Measurements from ENCODE around the gene LRIT1.

The LRIT1 gene

DNA sequence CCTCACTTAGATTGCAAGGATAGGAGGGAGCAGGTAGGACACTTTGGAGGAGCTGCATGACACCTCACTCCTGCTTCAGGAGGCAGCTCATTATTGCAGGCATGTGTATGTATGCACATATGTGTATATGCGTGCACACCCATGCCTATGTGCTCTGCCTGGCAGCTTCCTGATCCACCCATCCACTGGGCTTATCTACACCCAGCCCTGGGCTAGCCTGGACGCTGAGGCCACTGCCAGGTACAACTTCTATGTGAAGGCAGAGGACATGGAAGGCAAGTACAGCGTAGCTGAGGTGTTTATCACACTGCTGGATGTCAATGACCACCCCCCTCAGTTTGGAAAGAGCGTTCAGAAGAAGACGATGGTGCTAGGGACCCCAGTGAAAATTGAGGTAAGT lies 29.3 kb downstream of the LRIT1 start:
- no peak for DNase-seq

DNA sequence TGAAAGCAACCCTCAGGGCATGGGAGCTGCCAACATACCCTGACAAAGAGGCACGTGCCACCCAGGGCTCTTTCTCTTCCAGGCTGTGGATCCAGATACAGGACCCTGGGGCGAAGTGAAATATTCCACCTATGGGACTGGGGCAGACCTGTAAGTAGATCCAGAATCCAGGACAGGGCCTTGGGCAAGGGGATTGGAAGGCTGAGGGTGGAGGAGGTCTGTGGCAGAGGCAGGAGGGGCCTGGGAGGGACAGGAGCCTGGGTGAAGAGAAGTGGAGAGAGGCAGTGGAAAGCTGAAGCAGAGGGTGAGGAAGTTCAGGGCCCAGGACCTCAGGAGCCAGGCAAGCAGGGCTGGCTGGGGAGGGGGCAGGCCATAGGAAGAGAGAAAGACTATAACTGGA lies 29.8 kb downstream of the LRIT1 start:
- no peak for DNase-seq

DNA sequence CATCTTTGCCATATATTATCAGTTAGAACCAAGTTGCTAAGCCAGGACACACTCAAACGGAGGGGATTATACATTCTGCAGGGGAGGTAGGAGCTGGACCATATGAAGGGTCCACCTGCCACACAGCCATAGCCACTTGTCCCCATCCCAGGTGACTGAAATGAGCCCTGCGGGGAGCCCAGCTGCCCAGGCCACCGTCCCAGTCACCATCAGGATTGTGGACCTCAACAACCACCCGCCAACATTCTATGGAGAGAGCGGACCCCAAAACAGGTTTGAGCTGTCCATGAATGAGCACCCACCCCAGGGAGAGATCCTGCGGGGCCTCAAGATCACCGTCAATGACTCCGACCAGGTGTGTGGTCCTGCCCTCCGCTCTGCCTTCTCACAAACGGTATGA lies 33.3 kb downstream of the LRIT1 start:
- DNase-seq: no peak

DNA sequence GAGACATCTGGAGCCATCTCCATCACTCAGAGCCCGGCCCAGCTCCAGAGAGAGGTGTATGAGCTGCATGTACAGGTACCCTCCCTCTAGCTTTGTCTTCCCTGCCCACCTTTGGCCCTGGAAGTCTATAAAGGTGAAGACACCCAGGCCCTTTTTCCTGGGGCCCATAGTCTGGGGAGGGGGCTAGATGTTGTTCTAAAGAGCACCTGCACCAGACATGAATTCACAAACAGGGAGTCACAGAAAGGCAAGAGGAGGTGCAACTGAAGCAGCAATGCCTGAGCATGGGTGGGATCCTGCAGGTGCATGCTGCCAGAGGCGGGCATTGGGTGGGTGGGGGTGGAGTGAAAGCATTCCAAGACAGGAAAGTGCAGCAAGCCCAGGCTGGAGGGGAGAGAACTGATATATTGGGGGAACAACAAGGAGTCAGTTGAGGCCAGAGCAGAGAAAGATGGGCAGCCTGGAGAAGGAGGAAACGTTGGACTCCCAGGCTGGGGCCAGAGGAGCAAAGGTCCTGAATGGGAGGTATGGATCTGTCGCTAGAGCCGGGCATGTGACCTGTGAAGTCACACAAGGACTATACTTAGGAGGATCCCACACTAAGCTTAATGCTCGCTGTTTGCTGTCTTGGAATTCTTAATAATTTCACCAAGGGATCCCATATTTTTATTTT lies 35.4 kb downstream of the LRIT1 start:
- no peak for DNase-seq

DNA sequence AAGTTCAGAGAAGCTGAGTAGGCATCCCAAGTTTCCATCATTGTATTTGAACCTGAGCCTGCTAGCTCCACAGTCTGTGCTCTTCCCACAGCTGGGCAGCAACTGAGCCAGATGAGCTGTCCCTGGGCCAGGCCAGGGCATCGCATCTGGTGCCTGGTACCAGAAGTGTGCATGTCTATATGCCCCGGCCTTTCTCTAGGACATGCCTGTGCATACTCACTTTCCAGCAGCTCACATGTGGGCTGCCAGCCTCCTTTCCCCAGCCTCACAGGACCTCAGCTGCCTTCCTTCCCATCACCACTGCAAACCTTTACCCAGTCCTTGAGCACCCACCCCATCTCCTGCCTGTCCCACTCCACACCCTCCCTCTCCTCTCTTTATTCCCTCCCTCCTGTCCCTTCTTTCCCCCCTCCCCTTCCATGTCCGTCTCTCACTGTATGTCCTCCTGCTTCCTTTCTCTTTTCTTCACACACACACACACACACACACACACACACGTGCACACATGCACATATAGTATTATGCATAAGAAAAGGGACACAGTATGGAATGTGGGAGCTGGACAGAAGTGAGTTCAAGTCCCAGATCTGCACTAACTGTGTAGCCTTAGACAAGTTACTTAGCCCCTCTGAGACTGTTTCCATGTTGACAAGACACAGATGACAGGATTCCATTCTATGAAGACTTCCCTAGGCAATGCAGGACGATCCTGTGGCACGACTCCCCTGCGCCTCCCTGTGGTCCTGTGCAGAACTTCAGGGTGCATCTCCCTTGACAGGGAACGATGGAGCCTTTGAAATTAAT lies 36.1 kb downstream of the LRIT1 start:
- peak; percentile 40 for DNase-seq

DNA sequence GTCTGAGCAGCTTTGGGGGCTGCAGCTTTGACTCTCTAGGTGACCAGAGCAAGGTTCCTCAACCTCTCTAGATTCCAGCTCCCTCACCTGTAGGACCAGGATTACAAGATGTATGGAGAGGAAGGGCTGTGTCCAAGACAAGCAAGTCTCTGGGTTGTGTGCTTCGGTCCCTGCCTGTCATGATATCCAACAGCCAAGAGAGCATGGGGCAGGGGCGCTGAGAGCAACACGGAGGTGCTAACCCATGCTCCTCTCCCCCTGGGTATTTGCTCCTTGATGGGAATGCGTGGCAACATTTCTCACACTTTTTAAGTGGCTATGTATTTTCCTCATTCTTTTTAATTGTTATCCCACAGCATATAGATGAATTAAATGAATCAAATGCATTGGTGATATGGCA lies 36.7 kb downstream of the LRIT1 start:
- DNase-seq: no peak

DNA sequence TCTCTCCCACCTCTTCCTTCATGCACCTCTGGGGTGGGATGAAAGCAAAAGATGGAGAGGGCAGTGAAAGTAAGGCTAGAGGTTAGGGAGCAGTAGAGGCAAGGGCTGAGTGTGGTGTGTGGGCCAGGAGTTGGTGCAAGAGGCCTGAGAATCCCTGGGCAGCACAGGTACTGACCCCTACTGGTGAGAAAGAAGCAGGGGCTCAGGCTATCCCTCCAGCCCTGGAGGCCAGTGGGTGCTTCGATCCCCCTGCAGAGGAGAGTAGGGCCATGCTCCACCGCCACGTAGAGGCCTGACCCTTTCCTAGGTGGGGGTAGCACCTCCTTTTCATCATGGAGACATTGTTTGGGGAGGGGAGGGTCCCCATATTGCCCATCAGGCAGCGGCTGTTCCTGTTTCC lies 37.2 kb downstream of the LRIT1 start:
- no peak for DNase-seq

DNA sequence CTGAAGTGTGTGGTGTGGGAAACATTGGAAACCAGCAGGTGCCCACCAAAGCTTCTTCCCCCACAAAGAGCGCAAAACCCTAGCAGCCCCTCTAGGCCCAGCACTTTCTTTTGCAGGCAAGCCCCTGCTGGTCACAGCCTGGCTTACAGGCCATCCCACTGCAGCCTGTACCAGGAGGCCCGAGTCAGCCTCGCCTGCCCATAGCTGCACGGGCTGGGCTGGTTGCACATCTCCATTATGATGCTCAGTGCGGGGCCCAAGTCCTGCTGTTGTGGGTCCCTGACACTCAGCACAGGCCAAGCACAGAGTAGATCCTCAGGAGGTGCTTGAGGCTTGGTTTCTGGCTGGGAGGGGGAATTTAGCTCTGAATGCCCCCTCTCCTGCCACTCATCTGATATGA lies 39.0 kb downstream of the LRIT1 start:
- no peak for DNase-seq

DNA sequence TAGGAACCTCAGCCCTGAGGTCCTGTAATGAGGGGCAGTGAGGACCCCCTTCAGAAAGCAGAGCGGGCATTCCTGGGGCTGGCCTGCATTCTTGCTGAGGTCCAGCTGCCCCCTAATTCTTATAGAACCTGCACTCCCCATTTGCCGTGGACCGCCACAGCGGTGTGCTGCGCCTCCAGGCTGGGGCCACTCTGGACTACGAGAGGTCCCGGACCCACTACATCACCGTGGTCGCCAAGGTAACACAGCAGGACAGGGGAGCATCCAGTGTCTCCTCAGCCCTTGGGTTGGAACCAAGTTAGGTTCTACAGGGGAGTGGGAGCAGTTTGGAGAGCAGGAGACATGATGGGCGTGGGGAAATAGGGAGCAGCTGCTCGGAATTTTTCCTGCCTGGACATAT lies 39.7 kb downstream of the LRIT1 start:
- no peak for DNase-seq

DNA sequence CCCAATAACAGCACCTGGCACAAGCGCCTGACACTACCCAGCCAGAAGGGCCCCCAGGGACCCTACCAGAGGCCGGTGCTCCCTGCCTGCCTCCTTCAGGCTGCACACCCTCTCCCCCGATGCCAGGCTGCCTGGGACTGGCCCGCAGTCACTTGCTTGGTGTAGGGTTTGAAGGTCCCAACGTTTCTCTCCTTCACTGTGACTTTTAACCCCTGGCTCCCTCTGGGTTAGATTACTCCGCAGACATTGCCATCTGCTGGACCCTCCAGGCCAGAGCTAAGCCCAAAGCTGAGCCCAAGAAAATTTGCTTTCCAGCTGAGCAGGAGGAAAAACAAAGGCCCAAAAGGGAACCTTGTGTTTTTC lies 40.1 kb downstream of the LRIT1 start:
- DNase-seq: no peak

DNA sequence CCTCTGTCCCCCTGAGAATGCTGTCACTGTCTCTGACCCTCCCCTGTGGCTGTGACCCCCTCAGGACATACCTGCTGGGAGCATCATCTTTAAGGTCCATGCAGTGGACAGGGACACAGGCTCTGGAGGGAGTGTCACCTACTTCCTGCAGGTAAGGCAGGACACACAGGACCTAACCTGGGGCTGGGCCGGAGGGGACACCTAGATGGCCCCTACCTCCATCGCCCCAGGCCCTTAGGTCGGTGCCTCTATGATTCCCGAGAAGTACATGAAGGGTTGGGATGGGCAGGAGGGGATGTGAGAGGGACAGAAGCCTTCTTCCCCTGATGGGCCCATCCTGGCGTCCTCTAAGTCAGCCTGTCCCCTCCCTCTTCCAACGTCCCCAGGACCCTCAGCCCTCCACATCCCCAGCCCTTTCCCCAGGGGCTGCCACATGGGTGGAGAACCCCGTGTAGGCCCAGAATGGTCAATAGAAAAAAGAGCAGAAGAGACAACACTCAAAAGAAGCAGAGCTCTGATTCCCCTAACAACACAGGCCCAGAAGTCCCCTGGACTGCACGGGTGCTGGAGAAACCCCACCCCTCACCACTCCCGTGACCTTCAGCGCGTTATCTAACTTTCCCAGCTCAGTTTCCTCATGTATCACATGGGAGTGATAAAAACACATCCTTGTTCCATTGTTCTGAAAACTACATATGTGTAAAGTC lies 40.7 kb downstream of the LRIT1 start:
- no peak for DNase-seq

DNA sequence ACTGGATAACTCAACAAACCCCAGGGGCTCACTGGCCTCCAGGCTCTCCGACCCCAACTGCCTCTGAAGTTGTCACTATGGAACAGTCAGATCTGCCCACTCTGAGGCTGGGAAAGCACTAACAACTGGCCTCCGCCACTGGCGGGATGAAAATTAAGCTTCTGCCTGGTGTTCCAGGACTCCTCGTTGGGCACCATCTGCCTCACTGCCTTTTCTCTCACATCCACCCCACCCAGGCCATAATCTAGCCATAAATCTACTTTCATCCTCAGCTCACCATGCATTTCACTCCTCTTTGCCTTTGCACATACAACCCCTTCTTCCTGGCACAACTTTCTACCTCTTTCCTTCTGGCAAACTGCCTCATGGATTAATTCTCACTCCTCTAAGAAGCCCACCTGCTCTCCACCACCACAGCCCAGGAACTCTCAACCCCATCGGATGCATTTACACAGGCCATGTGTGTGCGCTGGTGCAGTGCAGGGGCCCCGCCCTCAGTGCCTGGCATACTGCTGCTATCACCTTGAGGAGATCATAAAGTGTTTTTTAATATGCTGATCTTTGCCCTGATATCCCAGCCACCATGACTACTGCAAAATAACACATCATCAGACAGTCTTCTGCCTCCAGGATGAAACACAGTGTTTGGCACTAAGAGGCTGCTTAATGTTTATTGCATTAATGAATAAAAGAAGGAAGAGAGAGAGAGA lies 43.0 kb downstream of the LRIT1 start:
- DNase-seq: no peak

DNA sequence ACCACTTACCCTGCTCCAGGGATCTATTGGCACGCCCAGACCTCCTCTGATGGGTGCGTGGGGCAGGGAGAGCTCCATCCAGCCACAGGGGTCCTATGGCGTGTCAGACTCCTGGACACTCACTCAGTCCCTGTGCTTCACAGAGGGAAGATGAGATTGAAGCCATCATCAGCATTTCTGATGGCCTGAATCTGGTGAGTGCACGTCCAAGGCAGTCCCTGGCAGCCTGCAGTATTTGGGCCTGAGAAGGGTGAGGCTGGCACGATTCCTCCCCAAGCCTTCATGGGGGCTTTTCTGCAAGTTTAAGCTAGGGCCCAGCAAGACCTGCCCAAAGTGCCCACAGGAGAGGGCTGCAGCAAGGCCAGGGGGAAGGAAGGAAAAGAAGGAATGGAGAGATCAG lies 43.7 kb downstream of the LRIT1 start:
- DNase-seq: no peak

DNA sequence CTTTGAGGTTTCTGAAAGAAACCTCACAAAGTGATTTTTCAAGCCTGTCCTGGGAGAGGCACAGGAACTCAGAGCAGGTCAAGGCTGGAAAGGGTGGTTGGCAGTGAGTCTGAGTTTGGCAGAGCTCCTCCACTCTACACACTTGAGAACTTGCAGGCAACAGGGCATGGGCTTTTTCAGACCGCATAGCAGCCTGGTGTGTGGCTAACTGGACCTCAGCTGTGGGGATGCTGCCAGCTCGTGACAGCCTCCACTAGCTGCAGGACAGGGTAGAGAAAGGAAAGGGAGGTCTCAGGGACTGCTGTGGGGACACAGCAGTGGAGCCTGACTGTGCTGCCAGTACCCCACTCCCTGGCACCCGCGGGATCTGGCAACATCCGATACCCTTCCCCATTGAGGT lies 44.4 kb downstream of the LRIT1 start:
- DNase-seq: no peak

DNA sequence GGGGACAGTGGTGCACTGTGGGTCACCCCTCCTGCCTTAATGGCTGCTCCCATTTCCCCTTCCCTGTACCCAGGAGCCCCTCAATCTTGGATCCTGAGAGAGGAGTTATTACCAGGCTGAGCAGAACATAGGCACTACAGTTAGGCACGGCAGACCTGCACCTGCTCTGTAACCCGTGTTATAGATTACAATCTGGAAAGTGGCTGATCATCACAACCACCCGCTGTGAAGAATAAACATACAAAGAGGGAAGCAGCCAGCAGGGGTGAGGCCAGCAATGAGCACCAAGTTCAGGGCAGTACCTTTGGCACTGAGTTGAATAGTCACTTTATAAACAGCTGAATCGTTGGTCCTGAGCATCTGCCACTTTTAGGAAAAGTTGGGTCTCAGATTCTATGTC lies 45.3 kb downstream of the LRIT1 start:
- no peak for DNase-seq

DNA sequence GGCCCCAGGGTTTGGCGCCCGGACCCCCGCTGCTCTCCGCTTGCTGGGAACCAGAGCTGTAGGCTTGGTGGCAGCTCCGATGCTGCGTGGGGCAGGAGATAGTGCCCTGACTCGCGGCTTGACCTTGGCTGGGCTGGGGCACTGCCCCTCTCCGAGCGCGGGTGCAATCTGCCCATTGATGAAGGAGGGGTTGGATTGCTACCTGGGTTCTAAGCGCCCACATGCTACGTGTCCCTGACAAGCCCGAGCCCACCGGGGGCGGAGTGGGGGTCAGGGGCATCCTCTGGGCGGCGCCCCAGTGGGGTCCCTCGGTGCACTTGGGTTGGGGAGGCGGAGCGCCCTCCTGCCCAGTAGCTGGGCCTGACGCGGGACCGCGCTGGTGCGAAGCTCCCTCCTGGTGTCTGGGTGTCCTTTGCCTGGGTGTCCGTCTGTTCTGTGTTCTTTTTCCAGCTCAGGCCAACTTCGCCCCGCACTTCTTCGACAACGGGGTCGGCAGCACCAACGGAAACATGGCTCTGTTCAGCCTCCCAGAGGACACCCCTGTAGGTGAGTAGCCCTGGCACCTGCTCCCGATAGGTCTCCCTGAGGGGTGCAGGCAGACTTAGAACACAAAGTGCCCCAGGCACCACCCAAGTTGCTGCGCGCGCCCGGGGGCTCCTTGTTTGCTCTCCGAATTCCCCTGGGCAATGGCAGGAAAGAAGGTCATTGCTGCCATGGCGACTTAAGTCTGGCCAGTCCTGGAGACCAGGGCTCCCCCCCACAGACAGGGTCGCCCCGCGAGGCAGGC lies 46.1 kb downstream of the LRIT1 start:
- DNase-seq: no peak

DNA sequence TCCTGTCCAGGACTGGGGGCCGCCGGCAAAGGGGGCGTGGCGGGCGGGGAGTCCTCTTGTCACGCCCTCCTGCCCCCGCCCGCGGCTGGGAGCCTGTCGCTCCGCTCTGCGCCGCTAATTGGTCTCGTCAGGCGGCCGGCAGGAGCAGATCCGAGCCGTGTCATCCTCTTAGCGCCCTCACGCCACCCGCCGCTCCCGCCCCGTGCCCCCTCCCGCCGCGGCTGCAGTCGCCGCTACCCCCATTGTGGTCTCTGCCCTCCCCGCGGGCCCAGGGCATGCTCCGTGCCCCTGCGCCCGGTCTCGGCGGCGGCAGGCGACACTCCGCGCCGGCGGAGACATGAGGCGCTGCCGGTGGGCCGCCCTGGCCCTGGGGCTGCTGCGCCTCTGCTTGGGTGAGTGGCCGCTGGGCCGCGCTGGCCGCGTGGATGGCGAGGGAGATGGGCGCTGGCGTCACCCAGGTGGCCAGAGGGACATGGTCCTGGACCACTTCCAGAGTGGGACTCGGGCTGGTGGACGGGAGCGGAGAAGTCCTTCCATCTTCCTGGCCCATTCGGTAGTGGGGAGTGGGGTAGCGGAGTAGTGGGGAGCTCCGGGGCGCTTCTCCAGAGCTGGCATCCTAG lies 46.8 kb downstream of the LRIT1 start, which contains the start of gene CDHR1:
Gene CDHR1 (plus strand): TSS at position 114 of the 620 bp plus-strand sequence. CDS start 224 bp downstream, at position 338.
- DNase-seq: no peak

DNA sequence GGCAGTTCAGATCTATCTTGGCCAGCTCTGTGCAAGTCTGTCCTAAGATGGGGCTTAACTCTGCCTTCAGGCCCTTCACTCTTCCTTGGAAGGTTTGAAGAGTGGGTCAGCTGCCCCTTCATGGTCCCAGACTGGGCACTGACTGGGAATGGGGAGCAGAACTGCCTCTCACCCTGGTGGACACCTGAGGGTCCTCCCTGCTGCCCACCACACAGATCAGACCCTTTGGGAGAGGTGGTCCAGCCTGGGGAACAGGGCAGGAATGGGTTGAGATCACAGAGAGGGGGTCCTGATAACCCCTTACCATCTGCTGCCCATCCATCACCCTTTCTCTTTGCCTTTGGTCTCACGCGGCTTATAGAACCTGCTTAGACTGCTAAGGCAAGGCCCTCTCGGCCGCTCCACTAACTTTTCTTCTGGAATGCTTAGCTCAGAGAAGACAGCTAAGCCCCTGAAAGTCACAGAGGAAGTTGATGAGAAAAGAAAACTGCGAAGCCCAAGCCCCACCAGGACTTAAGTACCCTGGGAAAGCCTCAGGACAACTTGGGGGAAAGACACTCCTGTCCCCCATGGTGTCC lies 47.4 kb downstream of the LRIT1 start:
- no peak for DNase-seq

DNA sequence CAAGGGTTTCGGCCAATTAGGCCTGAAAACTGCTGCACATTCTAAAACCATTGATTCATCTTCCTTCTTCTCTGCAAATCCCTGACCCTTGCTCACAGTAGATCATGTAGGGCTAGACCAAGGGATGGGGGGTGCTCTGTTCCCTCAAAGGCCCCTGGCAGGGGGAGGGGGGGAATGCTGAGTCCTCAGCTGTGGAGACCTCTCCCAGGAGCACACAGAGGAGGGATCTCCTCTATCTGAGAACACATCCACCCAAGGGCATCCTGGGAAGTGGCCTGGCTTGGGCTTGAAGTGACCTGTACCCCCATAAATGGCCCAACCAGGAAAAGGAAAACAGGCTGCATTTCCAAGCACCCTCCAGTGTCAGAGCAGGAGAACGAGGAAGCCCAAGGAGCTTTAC lies 48.0 kb downstream of the LRIT1 start:
- DNase-seq: no peak

DNA sequence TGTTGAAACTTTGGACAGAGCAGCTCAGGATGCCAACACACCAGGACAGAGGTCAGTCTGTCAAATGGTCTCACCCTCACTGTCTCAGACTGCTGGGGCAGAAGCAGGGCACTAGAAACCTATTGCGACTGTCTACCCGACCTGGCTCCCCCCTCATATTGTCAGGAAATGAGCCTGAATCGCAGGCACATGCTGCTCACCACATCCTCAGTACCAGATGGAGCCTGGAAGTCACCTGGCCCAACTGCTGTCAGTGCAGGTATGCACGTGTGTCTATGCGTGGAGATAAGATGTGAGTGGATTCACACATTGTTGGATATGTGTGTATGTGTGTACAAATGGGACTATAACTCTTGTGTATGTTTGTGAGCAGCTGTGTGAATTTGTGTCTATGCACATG lies 50.2 kb downstream of the LRIT1 start:
- DNase-seq: no peak

DNA sequence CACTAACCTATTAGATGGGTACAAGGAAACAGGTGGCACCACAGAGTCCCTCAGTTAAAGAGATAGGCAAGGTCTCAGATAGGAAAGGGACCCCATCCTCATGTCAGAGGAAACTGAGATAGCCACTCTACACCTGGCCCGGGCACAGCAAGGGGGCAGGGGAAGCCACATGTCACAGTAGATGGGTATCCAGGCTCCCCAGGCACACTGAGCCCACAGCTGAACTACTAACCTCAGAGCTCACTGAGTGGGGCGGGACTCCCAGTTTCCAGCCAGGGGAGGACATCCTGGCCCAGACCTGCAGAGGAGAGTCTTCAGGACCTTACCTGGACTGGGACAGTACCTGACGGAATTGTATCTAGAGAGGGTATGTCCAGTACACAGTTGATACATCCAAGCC lies 50.7 kb downstream of the LRIT1 start:
- no peak for DNase-seq

DNA sequence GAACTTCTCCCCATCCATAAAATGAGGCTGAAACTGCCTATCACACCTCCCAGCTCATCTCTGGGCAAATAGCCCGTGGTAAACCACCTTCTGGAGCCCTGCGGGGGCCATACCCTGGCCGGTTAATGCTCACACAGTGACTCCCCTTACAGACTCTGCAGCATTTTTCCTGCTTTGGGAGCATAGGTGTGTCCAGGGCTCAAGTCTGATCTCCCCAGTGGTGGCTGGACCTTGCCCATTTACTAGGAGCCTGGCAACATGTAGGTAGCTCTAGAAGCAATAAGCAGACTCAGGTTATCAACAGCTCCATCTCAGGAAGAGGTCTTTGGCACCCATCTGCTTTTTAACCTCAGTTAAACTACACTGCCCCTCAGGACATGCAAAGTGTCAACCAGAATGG lies 52.5 kb downstream of the LRIT1 start:
- no peak for DNase-seq
